Measurements from ENCODE around the gene AQR.

The AQR gene

DNA sequence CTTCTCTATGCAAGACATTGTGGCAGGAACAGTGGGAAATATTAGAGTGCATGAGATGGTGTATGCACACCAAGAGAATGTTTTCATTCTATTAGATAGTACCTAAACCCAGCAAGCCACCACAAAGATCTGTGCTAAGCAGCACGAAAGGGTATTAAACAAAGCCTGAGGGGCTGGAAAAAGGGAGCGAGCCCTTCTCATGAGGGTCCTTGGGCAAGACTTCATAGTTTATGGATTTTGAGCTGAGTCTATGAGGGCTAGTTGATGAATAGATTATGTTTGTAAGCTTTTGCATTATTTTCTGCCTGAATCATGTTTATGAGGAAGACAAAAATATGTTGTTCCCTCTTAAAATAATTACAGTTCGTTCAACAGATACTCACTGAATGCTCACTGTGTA is 164.8 kb downstream of the AQR start:
- Histone ChIP-seq H3K9me2 (replicated peaks; ENCODE audit: low read depth, low read length) (no peaks in the 10 kb centered on the region), H2AFZ (ENCODE audit: low read length) (no peak overlapping the region), H4K20me1 (ENCODE audit: insufficient read depth, low read length, poor library complexity, severe bottlenecking) (no peaks in the 10 kb centered on the region), H3K27me3 (ENCODE audit: insufficient read depth, low read length, poor library complexity, severe bottlenecking) (no peaks in the 10 kb centered on the region), H3K9ac (ENCODE audit: low read depth, low read length, poor library complexity, severe bottlenecking) (no peak overlapping the region), H3K4me2 (ENCODE audit: low read depth, low read length, poor library complexity, severe bottlenecking) (no peak overlapping the region), H3K4me1 (ENCODE audit: insufficient read depth, low read length, poor library complexity, severe bottlenecking) (no peaks in the 10 kb centered on the region), H3K9me3 (ENCODE audit: insufficient read depth, low read depth, low read length) (no peaks in the 10 kb centered on the region), H3K4me3 (ENCODE audit: low read length, poor library complexity, severe bottlenecking) (no peak overlapping the region), H3K36me3 (ENCODE audit: insufficient read depth, low read length) (no peaks in the 10 kb centered on the region), H3K79me2 (ENCODE audit: insufficient read depth, low read length) (no peaks in the 10 kb centered on the region), H3F3A (ENCODE audit: low read depth) (no peaks in the 10 kb centered on the region)
- TF ChIP-seq EZH2phosphoT487 (IDR thresholded peaks at IDR 0.05; ENCODE audit: borderline replicate concordance): no peak
- TF ChIP-seq, protein P1, sequence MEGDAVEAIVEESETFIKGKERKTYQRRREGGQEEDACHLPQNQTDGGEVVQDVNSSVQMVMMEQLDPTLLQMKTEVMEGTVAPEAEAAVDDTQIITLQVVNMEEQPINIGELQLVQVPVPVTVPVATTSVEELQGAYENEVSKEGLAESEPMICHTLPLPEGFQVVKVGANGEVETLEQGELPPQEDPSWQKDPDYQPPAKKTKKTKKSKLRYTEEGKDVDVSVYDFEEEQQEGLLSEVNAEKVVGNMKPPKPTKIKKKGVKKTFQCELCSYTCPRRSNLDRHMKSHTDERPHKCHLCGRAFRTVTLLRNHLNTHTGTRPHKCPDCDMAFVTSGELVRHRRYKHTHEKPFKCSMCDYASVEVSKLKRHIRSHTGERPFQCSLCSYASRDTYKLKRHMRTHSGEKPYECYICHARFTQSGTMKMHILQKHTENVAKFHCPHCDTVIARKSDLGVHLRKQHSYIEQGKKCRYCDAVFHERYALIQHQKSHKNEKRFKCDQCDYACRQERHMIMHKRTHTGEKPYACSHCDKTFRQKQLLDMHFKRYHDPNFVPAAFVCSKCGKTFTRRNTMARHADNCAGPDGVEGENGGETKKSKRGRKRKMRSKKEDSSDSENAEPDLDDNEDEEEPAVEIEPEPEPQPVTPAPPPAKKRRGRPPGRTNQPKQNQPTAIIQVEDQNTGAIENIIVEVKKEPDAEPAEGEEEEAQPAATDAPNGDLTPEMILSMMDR (conservative IDR thresholded peaks at IDR 0.05; ENCODE audit: low read length): no peak

DNA sequence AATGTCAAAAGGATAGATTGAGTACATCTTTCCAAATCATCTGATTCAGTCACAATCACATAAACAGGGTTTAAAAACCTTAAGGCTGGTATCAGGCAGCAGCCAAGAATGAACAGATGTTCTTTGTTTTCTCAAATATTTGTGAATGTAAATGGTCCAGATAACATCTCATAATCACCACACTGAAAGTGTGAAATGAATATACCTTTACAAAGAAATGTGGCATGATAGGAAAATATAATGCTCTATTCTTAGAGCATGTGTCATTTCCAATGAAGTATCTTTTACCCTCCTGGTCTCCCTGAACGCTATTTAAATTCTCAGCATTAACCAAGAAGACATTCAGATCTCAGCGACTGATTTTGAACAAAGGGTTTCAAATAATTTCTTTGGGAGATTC is 165.4 kb downstream of the AQR start:
- no peaks in the 10 kb centered on the region for H3K4me1 ChIP-seq (ENCODE audit: insufficient read depth, low read length, poor library complexity, severe bottlenecking)
- H3K27me3 ChIP-seq (ENCODE audit: insufficient read depth, low read length, poor library complexity, severe bottlenecking): no peaks in the 10 kb centered on the region
- H3K9me3 ChIP-seq (ENCODE audit: insufficient read depth, low read depth, low read length): no peaks in the 10 kb centered on the region
- H3K9me2 ChIP-seq (replicated peaks; ENCODE audit: low read depth, low read length): no peaks in the 10 kb centered on the region
- no peak overlapping the region for H3K9ac ChIP-seq (ENCODE audit: low read depth, low read length, poor library complexity, severe bottlenecking)
- no peaks in the 10 kb centered on the region for H3K79me2 ChIP-seq (ENCODE audit: insufficient read depth, low read length)
- H3K4me2 ChIP-seq (ENCODE audit: low read depth, low read length, poor library complexity, severe bottlenecking): no peak overlapping the region
- H4K20me1 ChIP-seq (ENCODE audit: insufficient read depth, low read length, poor library complexity, severe bottlenecking): no peaks in the 10 kb centered on the region
- H3K4me3 ChIP-seq (ENCODE audit: low read length, poor library complexity, severe bottlenecking): no peak overlapping the region
- TF ChIP-seq EZH2phosphoT487 (IDR thresholded peaks at IDR 0.05; ENCODE audit: borderline replicate concordance): no peak
- TF ChIP-seq, protein P1 (conservative IDR thresholded peaks at IDR 0.05; ENCODE audit: low read length): no peak
- H3F3A ChIP-seq (ENCODE audit: low read depth): no peaks in the 10 kb centered on the region
- no peaks in the 10 kb centered on the region for H3K36me3 ChIP-seq (ENCODE audit: insufficient read depth, low read length)
- no peak overlapping the region for H2AFZ ChIP-seq (ENCODE audit: low read length)

DNA sequence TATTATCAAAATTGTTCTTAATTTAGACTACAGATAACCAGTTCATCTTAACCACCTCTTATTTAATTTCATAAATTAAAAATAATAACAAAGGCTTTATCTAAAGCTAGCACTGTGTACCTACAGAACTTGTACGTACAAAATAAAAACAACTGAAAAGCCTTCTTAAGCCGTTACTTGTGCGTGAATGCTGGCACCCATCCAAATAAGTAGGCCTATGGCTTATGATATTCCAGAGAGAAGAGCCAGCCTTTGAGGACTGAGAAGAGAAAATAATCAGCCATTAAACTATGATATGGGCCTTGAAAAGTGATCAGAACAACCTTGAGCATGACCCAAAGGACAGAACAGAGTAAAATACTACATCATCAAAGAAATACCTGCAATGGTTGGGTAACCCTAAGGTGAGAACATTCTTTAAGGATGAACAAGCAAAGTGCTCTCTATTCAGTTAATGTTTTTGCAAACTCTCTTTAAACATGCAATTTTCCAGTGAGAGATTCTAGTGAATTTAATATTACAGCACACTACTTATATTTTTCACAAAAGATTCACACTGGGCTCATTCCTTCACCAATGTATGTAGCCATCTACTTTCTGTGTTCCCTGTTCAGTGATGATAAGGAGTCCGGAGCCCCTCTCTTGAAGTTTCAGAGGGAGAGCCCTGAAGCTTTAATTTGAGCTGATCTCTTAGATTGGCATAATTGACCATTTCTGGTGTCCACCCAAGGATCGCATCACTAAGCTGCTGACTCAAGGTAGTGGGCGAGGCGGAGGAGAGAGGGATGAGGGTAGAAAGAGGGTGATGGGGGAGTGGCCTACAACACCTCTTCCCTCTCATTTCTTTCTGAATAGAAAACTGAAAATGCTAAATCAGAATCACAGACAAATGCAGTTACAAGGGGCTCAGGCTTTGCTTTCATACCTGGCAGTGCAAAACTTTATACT is 166.5 kb downstream of the AQR start:
- Histone ChIP-seq H3K9ac (ENCODE audit: low read depth, low read length, poor library complexity, severe bottlenecking) (no peak overlapping the region), H3K4me2 (ENCODE audit: low read depth, low read length, poor library complexity, severe bottlenecking) (no peak overlapping the region), H3F3A (ENCODE audit: low read depth) (no peaks in the 10 kb centered on the region), H3K36me3 (ENCODE audit: insufficient read depth, low read length) (no peaks in the 10 kb centered on the region), H3K9me2 (replicated peaks; ENCODE audit: low read depth, low read length) (no peaks in the 10 kb centered on the region), H3K27me3 (ENCODE audit: insufficient read depth, low read length, poor library complexity, severe bottlenecking) (no peaks in the 10 kb centered on the region), H3K79me2 (ENCODE audit: insufficient read depth, low read length) (no peaks in the 10 kb centered on the region), H4K20me1 (ENCODE audit: insufficient read depth, low read length, poor library complexity, severe bottlenecking) (no peaks in the 10 kb centered on the region), H3K4me1 (ENCODE audit: insufficient read depth, low read length, poor library complexity, severe bottlenecking) (no peaks in the 10 kb centered on the region), H3K9me3 (ENCODE audit: insufficient read depth, low read depth, low read length) (no peaks in the 10 kb centered on the region), H3K4me3 (ENCODE audit: low read length, poor library complexity, severe bottlenecking) (no peak overlapping the region), H2AFZ (ENCODE audit: low read length) (no peak overlapping the region)
- TF ChIP-seq, protein P1 (conservative IDR thresholded peaks at IDR 0.05; ENCODE audit: low read length): no peak
- no peak for TF ChIP-seq EZH2phosphoT487 (IDR thresholded peaks at IDR 0.05; ENCODE audit: borderline replicate concordance)

Measured in Loucy (cell line).